Measurements from ENCODE around the gene PEX5L. TPM values are rescaled to one million over a fixed set of nuclear protein-coding genes. Genes with fewer than 3 reads are reported as not detected.

PEX5L gene
- total and polyA plus RNA-seq, 2 experiments from 2014 or later = 0.07 to 0.30 TPM

GRCh38 chr3:180040966-180041365 is 4.2 kb upstream of the PEX5L start:
- Histone ChIP-seq H3K4me1 (ENCODE audit: low read depth) (peaks cover 5% of the 10 kb centered on the region), H3K36me3 (no peaks in the 10 kb centered on the region), H3K9me3 (ENCODE audit: low read depth) (no peaks in the 10 kb centered on the region), H3K27ac (no peak overlapping the region), H3K4me3 (no peak overlapping the region), H3K27me3 (peaks cover 36% of the 10 kb centered on the region)
- no peak for DNase-seq (ENCODE audit: low read depth in 1 of 2, low spot score in 1 of 2)
- no peak for TF ChIP-seq CTCF (IDR thresholded peaks at IDR 0.05; ENCODE audit: low read depth, low read length)

GRCh38 chr3:180036092-180036670 is 556 bp downstream of the PEX5L start:
- H3K9me3 ChIP-seq (ENCODE audit: low read depth) = no peaks in the 10 kb centered on the region
- TF ChIP-seq CTCF (IDR thresholded peaks at IDR 0.05; ENCODE audit: low read depth, low read length) = no peak
- H3K27me3 ChIP-seq = peaks cover 63% of the 10 kb centered on the region
- H3K36me3 ChIP-seq = no peaks in the 10 kb centered on the region
- DNase-seq (ENCODE audit: low read depth in 1 of 2, low spot score in 1 of 2) = peak in 1 of 2 donors; percentile 37
- peaks cover 6% of the 10 kb centered on the region for H3K4me1 ChIP-seq (ENCODE audit: low read depth)
- H3K4me3 ChIP-seq = peak overlapping the region; percentile 39
- H3K27ac ChIP-seq = no peak overlapping the region

GRCh38 chr3:180026997-180027396 is 9.7 kb downstream of the PEX5L start:
- Histone ChIP-seq H3K4me3 (no peak overlapping the region), H3K27me3 (no peaks in the 10 kb centered on the region), H3K27ac (no peak overlapping the region), H3K9me3 (ENCODE audit: low read depth) (no peaks in the 10 kb centered on the region), H3K4me1 (ENCODE audit: low read depth) (no peaks in the 10 kb centered on the region), H3K36me3 (no peaks in the 10 kb centered on the region)
- TF ChIP-seq CTCF (IDR thresholded peaks at IDR 0.05; ENCODE audit: low read depth, low read length) = no peak
- no peak for DNase-seq (ENCODE audit: low read depth in 1 of 2, low spot score in 1 of 2)

GRCh38 chr3:180018543-180018942 is 18.2 kb downstream of the PEX5L start:
- TF ChIP-seq CTCF (IDR thresholded peaks at IDR 0.05; ENCODE audit: low read depth, low read length) = no peak
- H3K36me3 ChIP-seq = no peaks in the 10 kb centered on the region
- H3K4me1 ChIP-seq (ENCODE audit: low read depth) = no peaks in the 10 kb centered on the region
- no peak overlapping the region for H3K4me3 ChIP-seq
- DNase-seq (ENCODE audit: low read depth in 1 of 2, low spot score in 1 of 2) = peak in 1 of 2 donors; percentile 13
- H3K27me3 ChIP-seq = no peaks in the 10 kb centered on the region
- H3K27ac ChIP-seq = no peak overlapping the region
- no peaks in the 10 kb centered on the region for H3K9me3 ChIP-seq (ENCODE audit: low read depth)

- no peak for DNase-seq (ENCODE audit: low read depth in 1 of 2, low spot score in 1 of 2)
- H3K4me1 ChIP-seq (ENCODE audit: low read depth) = no peaks in the 10 kb centered on the region
- no peaks in the 10 kb centered on the region for H3K36me3 ChIP-seq
- H3K27me3 ChIP-seq = no peaks in the 10 kb centered on the region
- no peak overlapping the region for H3K27ac ChIP-seq
- H3K4me3 ChIP-seq = no peak overlapping the region
- H3K9me3 ChIP-seq (ENCODE audit: low read depth) = no peaks in the 10 kb centered on the region
- no peak for TF ChIP-seq CTCF (IDR thresholded peaks at IDR 0.05; ENCODE audit: low read depth, low read length)
These were observed 18.9 kb downstream of the PEX5L start for GRCh38 chr3:180017846-180018245.

Measured in cardiac muscle cell (in vitro differentiated cells and primary cell).